ENCODE data around the gene OSBPL10.

DNA sequence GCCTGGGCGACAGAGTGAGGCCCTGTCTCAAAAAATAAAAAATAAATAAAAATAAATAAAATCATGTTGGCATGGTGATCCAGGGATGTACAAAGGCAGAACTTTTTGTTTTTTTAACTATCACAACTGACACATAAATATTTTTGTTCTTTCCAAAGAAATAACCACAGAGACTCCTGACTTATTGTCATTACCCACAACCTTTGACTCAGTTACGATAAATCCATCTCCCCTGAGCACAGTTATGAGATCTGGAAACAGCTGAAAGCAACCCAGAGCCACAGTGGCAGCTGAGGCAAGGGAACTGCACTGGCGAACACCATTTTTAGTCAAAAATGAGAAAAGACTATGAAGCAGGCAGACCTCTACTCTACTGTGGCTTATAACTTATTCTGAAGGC lies 24.0 kb downstream of the OSBPL10 start:
- TF ChIP-seq EZH2 (IDR thresholded peaks at IDR 0.05; ENCODE audit: insufficient read depth, poor library complexity, severe bottlenecking), result no peak
- TF ChIP-seq EZH2phosphoT487 (IDR thresholded peaks at IDR 0.05; ENCODE audit: insufficient read depth, low read depth), result no peak

All from GM23248 (cell line).